SK-N-SH (cell line): ENCODE results near the gene METRNL. TPM values are rescaled to one million over a fixed set of nuclear protein-coding genes. Genes with fewer than 3 reads are reported as not detected.
A peak's percentile ranks its signal among the peaks of the same experiment; 100 is the strongest.

ENCODE experiments used
- CTCF ChIA-PET: fragments of 300-600, 350-600 bp; formaldehyde crosslinking; extraction: SDS; loops from one replicate; lab custom pipeline; 2021; lab: Yijun Ruan, JAX
- POLR2A ChIA-PET: fragments of 350-600 bp; sonication (Branson Sonifier 250); formaldehyde crosslinking; extraction: SDS; loops from one replicate; lab custom pipeline; 2020; ENCODE audit warnings: antibody characterized with exemption, inconsistent platforms; lab: Yijun Ruan, JAX
- DNase-seq: peaks from one replicate; pipeline ENCODE4 v3.0.0; 2012
- H2AFZ ChIP-seq: fragments of 200-600 bp; sonication (generic); 2 replicates; pipeline ENCODE4 v1.8.1; 2016; ENCODE audit warnings: antibody characterized with exemption, mild to moderate bottlenecking, low read depth
- H3F3A ChIP-seq: fragments of 200-600 bp; sonication (generic); replicated peaks from 2 replicates; pipeline ENCODE3; 2016; ENCODE audit warnings: antibody characterized with exemption, mild to moderate bottlenecking; ENCODE audit not compliant: insufficient read depth
- H3K27ac ChIP-seq, 2 experiments: fragments of 200-500 bp in 1 of 2; fragments of 200-600 bp in 1 of 2; sonication (Bioruptor generic) in 1 of 2; sonication (generic), shearing (Covaris generic) in 1 of 2; 2 replicates each; pipeline versions ENCODE4 v1.5.1 to v1.6.1; 2014 to 2016; ENCODE audit warnings: low read depth in 2 of 2, inconsistent platforms in 1 of 2, low read length in 1 of 2, mild to moderate bottlenecking in 1 of 2, mixed read lengths in 1 of 2
- H3K27me3 ChIP-seq: fragments of 200-600 bp; sonication (generic), shearing (Covaris generic); 2 replicates; pipeline ENCODE4 v1.6.1; 2016; ENCODE audit warnings: mixed run types; ENCODE audit not compliant: insufficient read depth
- H3K36me3 ChIP-seq, 2 experiments: fragments of 200-500 bp in 1 of 2; fragments of 200-600 bp in 1 of 2; sonication (Bioruptor generic) in 1 of 2; sonication (generic) in 1 of 2; replicated peaks in 1 of 2; 2 replicates each; pipeline versions ENCODE3 to v1.5.1; 2014 to 2016; ENCODE audit warnings: low read length in 1 of 2, mild to moderate bottlenecking in 1 of 2; ENCODE audit not compliant: insufficient read depth in 2 of 2, control insufficient read depth in 1 of 2
- H3K4me1 ChIP-seq, 2 experiments: fragments of 200-500 bp in 1 of 2; fragments of 200-600 bp in 1 of 2; sonication (Bioruptor generic) in 1 of 2; sonication (generic), shearing (Covaris generic) in 1 of 2; 2 replicates each; pipeline versions ENCODE4 v1.5.1 to v1.6.1; 2014 to 2016; ENCODE audit warnings: low read depth in 1 of 2, low read length in 1 of 2, mixed run types in 1 of 2; ENCODE audit not compliant: insufficient read depth in 2 of 2, control insufficient read depth in 1 of 2
- H3K4me2 ChIP-seq: fragments of 200-600 bp; sonication (generic), shearing (Covaris generic); 2 replicates; pipeline ENCODE4 v1.6.1; 2017; ENCODE audit warnings: mixed run types
- H3K4me3 ChIP-seq, 2 experiments: fragments of 200-500 bp in 1 of 2; fragments of 200-600 bp in 1 of 2; sonication (Bioruptor generic) in 1 of 2; sonication (generic), shearing (Covaris generic) in 1 of 2; 2 replicates each; pipeline versions ENCODE4 v1.5.1 to v1.8.1; 2014 to 2016; ENCODE audit warnings: low read depth in 2 of 2, inconsistent platforms in 1 of 2, low read length in 1 of 2, mild to moderate bottlenecking in 1 of 2, mixed read lengths in 1 of 2, moderate library complexity in 1 of 2
- H3K79me2 ChIP-seq: fragments of 200-600 bp; sonication (generic); 2 replicates; pipeline ENCODE4 v1.8.1; 2017; ENCODE audit warnings: mild to moderate bottlenecking; ENCODE audit not compliant: insufficient read depth
- H3K9ac ChIP-seq: fragments of 200-600 bp; sonication (generic); 2 replicates; pipeline ENCODE4 v1.6.1; 2017; ENCODE audit warnings: mixed run types
- H3K9me2 ChIP-seq: fragments of 200-600 bp; sonication (generic); 2 replicates; pipeline ENCODE4 v1.6.1; 2017; ENCODE audit warnings: mixed run types
- H3K9me3 ChIP-seq: fragments of 200-600 bp; sonication (generic); 2 replicates; pipeline ENCODE4 v1.6.1; 2017; ENCODE audit warnings: mixed run types, mild to moderate bottlenecking, moderate library complexity
- H4K20me1 ChIP-seq: fragments of 200-600 bp; sonication (generic); 2 replicates; pipeline ENCODE4 v1.6.1; 2017; ENCODE audit warnings: mild to moderate bottlenecking, mixed run types; ENCODE audit not compliant: insufficient read depth
- CTCF ChIP-seq: fragments of 200-600 bp; sonication (generic); IDR thresholded peaks from 2 replicates; pipeline ENCODE4 v1.6.1; 2017; ENCODE audit warnings: antibody characterized with exemption, mild to moderate bottlenecking, moderate library complexity
- ELF1 ChIP-seq: IDR thresholded peaks from 2 replicates; pipeline ENCODE4 v1.4.0; 2012
- EZH2phosphoT487 ChIP-seq: fragments of 200-600 bp; sonication (generic); IDR thresholded peaks from 2 replicates; pipeline ENCODE4 v1.6.1; 2017; ENCODE audit warnings: low read depth, mixed run types, mild to moderate bottlenecking, antibody characterized with exemption, moderate library complexity, borderline replicate concordance
- GATA2 ChIP-seq: sonication (generic); formaldehyde crosslinking; IDR thresholded peaks from 2 replicates; pipeline ENCODE4 v1.5.0; 2020; ENCODE audit warnings: mild to moderate bottlenecking, missing genetic modification reagents
- JUND ChIP-seq: IDR thresholded peaks from 2 replicates; pipeline ENCODE4 v1.4.0; 2012
- MAX ChIP-seq: IDR thresholded peaks from 2 replicates; pipeline ENCODE4 v1.4.0; 2012; ENCODE audit warnings: low read depth
- MEF2A ChIP-seq: IDR thresholded peaks from 2 replicates; pipeline ENCODE4 v1.4.0; 2012; ENCODE audit warnings: low read depth, borderline replicate concordance
- MXI1 ChIP-seq: IDR thresholded peaks from 2 replicates; pipeline ENCODE4 v1.6.1; 2012; ENCODE audit warnings: mild to moderate bottlenecking, low read depth, low read length, improper control_type of control experiment
- NRF1 ChIP-seq: IDR thresholded peaks from 2 replicates; pipeline ENCODE4 v1.6.1; 2012; ENCODE audit warnings: low read depth, mild to moderate bottlenecking, low read length
- RAD21 ChIP-seq: IDR thresholded peaks from 2 replicates; pipeline ENCODE4 v1.6.1; 2012; ENCODE audit warnings: mild to moderate bottlenecking, low read length
- SIN3A ChIP-seq: IDR thresholded peaks from 2 replicates; pipeline ENCODE4 v1.6.1; 2012; ENCODE audit warnings: low read depth, mild to moderate bottlenecking, low read length, moderate library complexity, borderline replicate concordance
- SMC3 ChIP-seq: IDR thresholded peaks from 2 replicates; pipeline ENCODE4 v1.6.1; 2012; ENCODE audit warnings: low read depth, low read length, improper control_type of control experiment
- TAF1 ChIP-seq: IDR thresholded peaks from 2 replicates; pipeline ENCODE4 v1.6.1; 2012; ENCODE audit warnings: low read depth, mild to moderate bottlenecking, low read length, moderate library complexity, borderline replicate concordance
- TCF12 ChIP-seq: IDR thresholded peaks from 2 replicates; pipeline ENCODE4 v1.4.0; 2012
- USF2 ChIP-seq: fragments of 150-350 bp; IDR thresholded peaks from 2 replicates; pipeline ENCODE4 v1.6.1; 2017; ENCODE audit warnings: antibody characterized with exemption, low read length, low read depth, borderline replicate concordance
- YY1 ChIP-seq: IDR thresholded peaks from 2 replicates; pipeline ENCODE4 v1.4.0; 2012; ENCODE audit warnings: low read depth, mild to moderate bottlenecking
- WGBS: methylation state at CpG from one replicate; pipeline ENCODE4 v1.1.6; 2017; ENCODE audit warnings: low lambda C conversion rate; 5-methylcytosine and 5-hydroxymethylcytosine counted together
- polyA plus RNA-seq, 3 experiments: library from polyadenylated mRNA; depleted of rRNA; stranded (reverse); fragments of >200 nt; gene quantifications; 2 replicates each; pipeline ENCODE4 v1.2.3, GENCODE V29; 2012

METRNL gene
- polyA plus RNA-seq, 1 of the 3 experiments (the other 2 are of a cell fraction), result 75.5 TPM

- H3K9me3 ChIP-seq, result no peaks in the 10 kb centered on the region
- under 1% methylated on average over 22 of the region's 127 CpGs for WGBS
- peak; percentile 16; the same call in 1 of the 2 replicates for TF ChIP-seq SIN3A
- no peak for TF ChIP-seq TCF12
- 0 out of 2 replicates have a peak, but pooled peaks have one; percentile 7 for TF ChIP-seq MAX
- no peak for TF ChIP-seq EZH2phosphoT487
- no peak for TF ChIP-seq GATA2 (CRISPR knock-in tag)
- TF ChIP-seq, all 33 proteins: peak for 2
- Histone ChIP-seq H4K20me1 (peaks cover 35% of the 10 kb centered on the region), H3K9me2 (no peaks in the 10 kb centered on the region), H3K4me1 (peaks cover 28 to 55% of the 10 kb centered on the region in 2 experiments), H3K9ac (peak overlapping the region; percentile 57; the same call in 1 of the 2 replicates), H3F3A (peaks cover 25% of the 10 kb centered on the region), H2AFZ (no peak overlapping the region), H3K27ac (no peak overlapping the region), H3K4me3 (peak overlapping the region; percentile 69 to 86), H3K4me2 (no peak overlapping the region), H3K27me3 (no peaks in the 10 kb centered on the region), H3K79me2 (peaks cover 37% of the 10 kb centered on the region), H3K36me3 (peaks cover 0 to 3% of the 10 kb centered on the region in 2 experiments)
- peak; percentile 78 for DNase-seq
- ChIA-PET POLR2A (interaction anchor here (0.9 kb wide), 1 partner anchor 14 kb away, joined by 3 read pairs; no protein-coding TSS in a partner anchor), CTCF (no interaction called here)
Observed at GRCh38 chr17:83079766-83080578, 563 bp downstream of the METRNL start.

- peak overlapping the region; percentile 69 to 86 for H3K4me3 ChIP-seq
- no peaks in the 10 kb centered on the region for H3K9me3 ChIP-seq
- no peak overlapping the region for H3K27ac ChIP-seq
- H3K36me3 ChIP-seq, result peaks cover 3 to 8% of the 10 kb centered on the region in 2 experiments
- under 1% methylated on average over 30 of the region's 44 CpGs for WGBS
- peaks cover 41% of the 10 kb centered on the region for H4K20me1 ChIP-seq
- peaks cover 30% of the 10 kb centered on the region for H3F3A ChIP-seq
- peak; percentile 70 for DNase-seq
- peaks cover 42% of the 10 kb centered on the region for H3K79me2 ChIP-seq
- H3K4me1 ChIP-seq, result peaks cover 31 to 55% of the 10 kb centered on the region in 2 experiments
- ChIA-PET CTCF (no interaction called here), POLR2A (no interaction called here)
- no peaks in the 10 kb centered on the region for H3K27me3 ChIP-seq
- no peak for TF ChIP-seq YY1
- TF ChIP-seq MAX, result 0 out of 2 replicates have a peak, but pooled peaks have one; percentile 4
- peak overlapping the region; percentile 97; the same call in 1 of the 2 replicates for H3K4me2 ChIP-seq
- no peaks in the 10 kb centered on the region for H3K9me2 ChIP-seq
- peak overlapping the region; percentile 63; the same call in 1 of the 2 replicates for H3K9ac ChIP-seq
- no peak overlapping the region for H2AFZ ChIP-seq
Observed at GRCh38 chr17:83080579-83080857, 1.1 kb downstream of the METRNL start.

GRCh38 chr17:83080858-83081683 is 1.7 kb downstream of the METRNL start:
- DNase-seq, result peak; percentile 77
- Histone ChIP-seq H3K27ac (no peak overlapping the region), H4K20me1 (peaks cover 46% of the 10 kb centered on the region), H3K9me2 (no peaks in the 10 kb centered on the region), H3K4me3 (peak overlapping the region; percentile 69 to 86), H3K9ac (peak overlapping the region; percentile 63), H3K36me3 (peaks cover 7 to 8% of the 10 kb centered on the region in 2 experiments), H3K79me2 (peaks cover 48% of the 10 kb centered on the region), H3K27me3 (no peaks in the 10 kb centered on the region), H3K4me2 (peak overlapping the region; percentile 97), H3F3A (peaks cover 30% of the 10 kb centered on the region), H3K4me1 (peaks cover 31 to 55% of the 10 kb centered on the region in 2 experiments), H3K9me3 (no peaks in the 10 kb centered on the region), H2AFZ (no peak overlapping the region)
- ChIA-PET POLR2A (no interaction called here), CTCF (interaction anchor here (0.8 kb wide), 1 partner anchor 10 kb away, joined by 3 read pairs; no protein-coding TSS in a partner anchor)
- WGBS, result 17% methylated on average over 12 of the region's 91 CpGs
- TF ChIP-seq SMC3 (no peak), EZH2phosphoT487 (no peak), TCF12 (no peak), TAF1 (no peak), RAD21 (no peak), MXI1 (no peak), USF2 (no peak), MEF2A (no peak), ELF1 (no peak), NRF1 (no peak), JUND (no peak), GATA2 (CRISPR knock-in tag) (no peak), CTCF (no peak)
